Epithelial cell of proximal tubule (primary cell): ENCODE data around the gene JAG1. TPM values are rescaled to one million over a fixed set of nuclear protein-coding genes. Genes with fewer than 3 reads are reported as not detected.

Experiments
- DNase-seq: peaks from one replicate; pipeline ENCODE4 v3.0.0-alpha.2; 2011; ENCODE audit warnings: low read depth
- H3K4me3 ChIP-seq: 2 replicates; pipeline ENCODE4 v1.5.1; 2011; ENCODE audit warnings: low read depth, mild to moderate bottlenecking, low read length
- CTCF ChIP-seq: conservative IDR thresholded peaks from 2 replicates; pipeline ENCODE4 v1.5.1; 2012; ENCODE audit warnings: low read depth, mild to moderate bottlenecking, low read length
- total RNA-seq: library from RNA; depleted of rRNA; stranded (reverse); fragments of >200 nt; gene quantifications from 2 replicates; pipeline ENCODE4 v1.2.3, GENCODE V29; 2015

JAG1 gene
- total RNA-seq, 1 donor from 2014 or later: 42.8 TPM

DNA sequence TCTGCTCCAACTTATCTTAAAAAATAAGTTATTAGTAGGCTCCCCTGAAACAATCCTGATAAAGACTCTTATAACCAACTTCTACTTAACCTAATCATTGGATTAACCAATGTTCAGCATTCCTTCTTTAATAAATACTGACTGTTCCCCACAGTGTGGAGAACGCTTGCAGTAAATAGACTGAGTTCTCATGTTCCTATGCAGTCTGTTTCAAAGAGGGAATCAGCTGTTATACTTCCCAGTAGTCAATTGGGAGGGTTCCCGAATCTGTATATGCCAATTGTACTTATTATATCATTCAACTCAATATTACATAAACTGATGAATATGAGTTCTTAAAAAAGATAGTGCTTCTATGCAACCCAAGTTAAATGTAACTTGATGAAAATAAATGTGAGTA lies 9.7 kb upstream of the JAG1 start:
- DNase-seq: no peak
- no peak for TF ChIP-seq CTCF
- H3K4me3 ChIP-seq: no peak overlapping the region

DNA sequence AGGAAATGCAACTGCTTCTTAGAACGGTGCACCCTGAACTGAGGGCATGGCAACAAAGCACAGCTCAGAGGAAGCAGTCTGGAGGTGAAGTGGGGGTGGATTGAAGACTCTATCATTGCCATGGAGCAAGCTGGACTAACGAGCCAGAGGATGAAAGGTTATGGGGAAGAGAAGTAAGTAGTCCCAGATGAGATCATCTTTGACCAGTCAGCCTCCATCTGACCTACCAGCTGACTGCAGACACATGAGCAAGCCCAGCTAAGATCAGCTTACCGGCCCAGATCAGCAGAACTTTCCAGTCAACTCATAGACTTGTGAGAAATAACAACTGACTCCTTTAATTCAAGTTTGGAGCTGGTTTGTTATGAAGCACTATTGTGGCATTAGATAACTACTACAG lies 9.1 kb upstream of the JAG1 start:
- TF ChIP-seq CTCF: no peak
- H3K4me3 ChIP-seq: no peak overlapping the region
- DNase-seq: no peak

GRCh38 chr20:10681494-10681893 lies 7.7 kb upstream of the JAG1 start:
- DNase-seq: no peak
- no peak for TF ChIP-seq CTCF
- no peak overlapping the region for H3K4me3 ChIP-seq

DNA sequence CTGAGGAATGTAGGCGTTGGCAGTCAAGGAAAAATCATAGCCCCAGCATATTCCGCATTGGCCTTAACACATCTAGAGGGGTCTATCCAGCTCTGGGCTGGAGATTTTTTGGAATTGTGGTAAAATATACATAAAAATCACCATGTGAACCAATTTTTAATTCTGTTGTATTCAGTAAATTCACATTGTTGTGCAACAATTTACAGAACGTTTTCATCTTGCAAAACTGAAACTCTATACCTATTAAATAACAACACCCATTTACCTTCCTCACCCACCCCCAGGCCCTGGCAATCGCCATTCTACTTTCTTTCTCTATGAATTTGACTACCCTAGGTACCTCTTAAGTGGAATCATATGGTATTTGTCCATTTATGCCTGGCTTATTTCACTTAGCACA lies 6.8 kb upstream of the JAG1 start:
- H3K4me3 ChIP-seq: no peak overlapping the region
- no peak for DNase-seq
- no peak for TF ChIP-seq CTCF

GRCh38 chr20:10679269-10679668 lies 5.5 kb upstream of the JAG1 start:
- no peak for DNase-seq
- TF ChIP-seq CTCF: no peak
- H3K4me3 ChIP-seq: no peak overlapping the region

DNA sequence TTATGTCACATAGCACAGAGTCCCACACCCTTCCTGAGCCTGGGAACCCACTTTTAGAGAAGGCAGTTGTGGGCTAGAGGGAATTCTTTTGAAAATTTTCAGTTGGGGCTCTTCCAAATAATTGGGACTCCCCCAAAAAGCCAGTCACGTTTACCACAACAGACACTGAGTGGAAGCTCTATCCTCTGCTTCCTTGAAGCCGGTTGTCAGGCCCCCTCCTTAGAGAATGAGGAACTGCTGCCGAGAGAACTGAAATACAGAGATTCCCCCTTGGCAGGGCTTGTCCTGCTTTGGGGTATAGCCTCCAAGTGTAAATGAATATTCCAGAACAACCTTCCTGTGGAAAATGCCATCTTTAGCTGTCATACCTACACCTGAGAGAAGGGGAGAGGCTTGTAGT lies 2.7 kb upstream of the JAG1 start:
- TF ChIP-seq CTCF: no peak
- no peak overlapping the region for H3K4me3 ChIP-seq
- no peak for DNase-seq

DNA sequence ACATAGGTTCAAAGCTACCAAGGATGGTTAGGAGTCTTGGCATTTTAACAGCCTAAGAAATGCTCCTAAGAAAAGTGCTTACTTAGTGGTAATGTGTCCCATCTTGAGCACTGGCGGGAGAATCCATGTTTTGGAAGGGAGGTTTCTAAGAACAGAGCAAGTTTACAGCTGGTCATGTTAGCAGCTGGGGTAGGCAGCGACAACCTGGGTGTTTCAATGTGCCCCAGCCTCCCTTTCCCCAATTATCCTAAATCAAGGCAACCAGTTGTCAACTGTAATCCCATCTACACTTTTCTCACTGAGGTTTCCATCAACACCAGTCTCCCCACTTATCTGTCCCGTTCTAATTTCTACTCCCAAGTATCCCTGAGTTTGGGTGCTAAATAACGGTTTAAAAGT lies 1.6 kb upstream of the JAG1 start:
- DNase-seq: no peak
- no peak for TF ChIP-seq CTCF
- H3K4me3 ChIP-seq: peak overlapping the region; percentile 77
